ENCODE results near the gene ABHD2. TPM values are rescaled to one million over a fixed set of nuclear protein-coding genes. Genes with fewer than 3 reads are reported as not detected.

Gene ABHD2
- total RNA-seq, 1 donor from 2014 or later = 202 TPM

- Histone ChIP-seq H3K4me1 (peaks cover 51% of the 10 kb centered on the region), H3K9me3 (no peaks in the 10 kb centered on the region), H3K27ac (peak overlapping the region; percentile 15), H3K4me3 (no peak overlapping the region), H3K36me3 (peaks cover 5% of the 10 kb centered on the region), H3K27me3 (ENCODE audit: low read depth) (no peaks in the 10 kb centered on the region)
- DNase-seq = no peak
- TF ChIP-seq, protein P1, sequence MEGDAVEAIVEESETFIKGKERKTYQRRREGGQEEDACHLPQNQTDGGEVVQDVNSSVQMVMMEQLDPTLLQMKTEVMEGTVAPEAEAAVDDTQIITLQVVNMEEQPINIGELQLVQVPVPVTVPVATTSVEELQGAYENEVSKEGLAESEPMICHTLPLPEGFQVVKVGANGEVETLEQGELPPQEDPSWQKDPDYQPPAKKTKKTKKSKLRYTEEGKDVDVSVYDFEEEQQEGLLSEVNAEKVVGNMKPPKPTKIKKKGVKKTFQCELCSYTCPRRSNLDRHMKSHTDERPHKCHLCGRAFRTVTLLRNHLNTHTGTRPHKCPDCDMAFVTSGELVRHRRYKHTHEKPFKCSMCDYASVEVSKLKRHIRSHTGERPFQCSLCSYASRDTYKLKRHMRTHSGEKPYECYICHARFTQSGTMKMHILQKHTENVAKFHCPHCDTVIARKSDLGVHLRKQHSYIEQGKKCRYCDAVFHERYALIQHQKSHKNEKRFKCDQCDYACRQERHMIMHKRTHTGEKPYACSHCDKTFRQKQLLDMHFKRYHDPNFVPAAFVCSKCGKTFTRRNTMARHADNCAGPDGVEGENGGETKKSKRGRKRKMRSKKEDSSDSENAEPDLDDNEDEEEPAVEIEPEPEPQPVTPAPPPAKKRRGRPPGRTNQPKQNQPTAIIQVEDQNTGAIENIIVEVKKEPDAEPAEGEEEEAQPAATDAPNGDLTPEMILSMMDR (IDR thresholded peaks at IDR 0.05) = no peak
- intact Hi-C loops (cut with DNase I) = no loop called here
- no peak for ATAC-seq
Measured at GRCh38 chr15:89144491-89144890, 56.2 kb downstream of the ABHD2 start.

- DNase-seq = no peak
- Histone ChIP-seq H3K36me3 (peaks cover 5% of the 10 kb centered on the region), H3K4me1 (peaks cover 51% of the 10 kb centered on the region), H3K9me3 (no peaks in the 10 kb centered on the region), H3K27ac (no peak overlapping the region), H3K4me3 (no peak overlapping the region), H3K27me3 (ENCODE audit: low read depth) (no peaks in the 10 kb centered on the region)
- intact Hi-C loops (cut with DNase I) = no loop called here
- TF ChIP-seq, protein P1 (IDR thresholded peaks at IDR 0.05) = no peak
- ATAC-seq = no peak
Measured at GRCh38 chr15:89146366-89146765, 58.1 kb downstream of the ABHD2 start.

GRCh38 chr15:89148126-89148525 is 59.9 kb downstream of the ABHD2 start:
- DNase-seq (no peak), ATAC-seq (no peak)
- Histone ChIP-seq H3K4me3 (no peak overlapping the region), H3K27me3 (ENCODE audit: low read depth) (no peaks in the 10 kb centered on the region), H3K4me1 (peaks cover 38% of the 10 kb centered on the region), H3K36me3 (peaks cover 22% of the 10 kb centered on the region), H3K27ac (no peak overlapping the region), H3K9me3 (no peaks in the 10 kb centered on the region)
- TF ChIP-seq, protein P1 (IDR thresholded peaks at IDR 0.05) = no peak
- intact Hi-C loops (cut with DNase I) = no loop called here

- H3K9me3 ChIP-seq = no peaks in the 10 kb centered on the region
- peak; percentile 45 to 67 for ATAC-seq
- intact Hi-C loops (cut with DNase I) = no loop called here
- no peaks in the 10 kb centered on the region for H3K27me3 ChIP-seq (ENCODE audit: low read depth)
- TF ChIP-seq, protein P1 (IDR thresholded peaks at IDR 0.05) = no peak
- DNase-seq = no peak
- H3K36me3 ChIP-seq = peaks cover 37% of the 10 kb centered on the region
- H3K4me1 ChIP-seq = peaks cover 24% of the 10 kb centered on the region
- peak overlapping the region; percentile 70 for H3K27ac ChIP-seq
- no peak overlapping the region for H3K4me3 ChIP-seq
Measured at GRCh38 chr15:89149501-89150101, 61.3 kb downstream of the ABHD2 start.

DNA sequence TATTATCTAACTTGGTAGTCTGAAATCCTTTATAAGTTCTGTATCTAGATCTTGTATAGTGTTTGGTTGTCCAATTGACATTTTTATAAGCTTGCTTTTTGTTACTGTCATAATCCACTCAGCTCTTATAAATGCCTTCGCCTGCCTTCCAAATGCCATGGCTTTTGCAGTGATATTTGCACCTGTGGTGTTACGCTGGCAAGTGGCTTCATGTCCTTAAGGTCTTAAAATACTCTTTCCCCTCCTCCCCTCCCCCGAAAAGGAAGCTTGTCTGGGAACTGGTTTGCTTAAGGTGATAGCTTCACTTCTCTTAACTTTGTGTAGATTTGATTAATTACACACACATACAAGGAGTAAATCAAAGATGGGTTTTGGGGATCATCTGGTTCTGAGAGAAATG is 62.0 kb downstream of the ABHD2 start:
- ATAC-seq (peak; percentile 35 to 52), DNase-seq (no peak)
- Histone ChIP-seq H3K9me3 (no peaks in the 10 kb centered on the region), H3K27me3 (ENCODE audit: low read depth) (no peaks in the 10 kb centered on the region), H3K36me3 (peaks cover 43% of the 10 kb centered on the region), H3K4me1 (peaks cover 21% of the 10 kb centered on the region), H3K27ac (peak overlapping the region; percentile 70), H3K4me3 (no peak overlapping the region)
- intact Hi-C loops (cut with DNase I) = no loop called here
- TF ChIP-seq, protein P1 (IDR thresholded peaks at IDR 0.05) = no peak
